H9 (cell line): ENCODE results near the gene NDUFB11. TPM values are rescaled to one million over a fixed set of nuclear protein-coding genes. Genes with fewer than 3 reads are reported as not detected.

Experiments used
- DNase-seq: peaks from one replicate; pipeline ENCODE4 v3.0.0-alpha.2; 2017
- H2AFZ ChIP-seq: one replicate; pipeline ENCODE4 v1.6.1; 2013; ENCODE audit warnings: mild to moderate bottlenecking, low read length, control low read depth, moderate library complexity
- H2AK5ac ChIP-seq: 2 replicates; pipeline ENCODE4 v1.6.1; 2013; ENCODE audit warnings: low read length, control low read depth, mixed read lengths; ENCODE audit not compliant: insufficient read length
- H2BK120ac ChIP-seq: one replicate; pipeline ENCODE4 v1.6.1; 2013; ENCODE audit warnings: low read depth, mild to moderate bottlenecking, low read length, control low read depth, inconsistent platforms; ENCODE audit not compliant: poor library complexity, severe bottlenecking
- H2BK12ac ChIP-seq: 2 replicates; pipeline ENCODE4 v1.6.1; 2013; ENCODE audit warnings: low read length, control low read depth, mixed read lengths, low read depth; ENCODE audit not compliant: insufficient read length
- H2BK15ac ChIP-seq: 2 replicates; pipeline ENCODE4 v1.6.1; 2013; ENCODE audit warnings: low read depth, low read length, control low read depth
- H2BK20ac ChIP-seq: one replicate; pipeline ENCODE4 v1.6.1; 2013; ENCODE audit warnings: low read depth, mild to moderate bottlenecking, low read length, control low read depth, inconsistent platforms; ENCODE audit not compliant: poor library complexity, severe bottlenecking
- H2BK5ac ChIP-seq: 2 replicates; pipeline ENCODE4 v1.6.1; 2013; ENCODE audit warnings: low read length, control low read depth, mixed read lengths; ENCODE audit not compliant: insufficient read length
- H3K14ac ChIP-seq: 2 replicates; pipeline ENCODE4 v1.6.1; 2013; ENCODE audit warnings: low read length, control low read depth; ENCODE audit not compliant: insufficient read depth
- H3K18ac ChIP-seq: 2 replicates; pipeline ENCODE4 v1.6.1; 2013; ENCODE audit warnings: low read depth, mild to moderate bottlenecking, mixed read lengths, low read length, control low read depth; ENCODE audit not compliant: insufficient read length
- H3K23ac ChIP-seq: 2 replicates; pipeline ENCODE4 v1.6.1; 2013; ENCODE audit warnings: low read length, control low read depth, mixed read lengths, low read depth; ENCODE audit not compliant: insufficient read length
- H3K23me2 ChIP-seq: 2 replicates; pipeline ENCODE4 v1.6.1; 2013; ENCODE audit warnings: low read depth, mild to moderate bottlenecking, mixed read lengths, low read length, control low read depth; ENCODE audit not compliant: insufficient read length, poor library complexity, severe bottlenecking
- H3K27ac ChIP-seq: 2 replicates; pipeline ENCODE4 v1.5.1; 2013; ENCODE audit warnings: low read length, control low read depth, mixed read lengths, low read depth; ENCODE audit not compliant: insufficient read length
- H3K27me3 ChIP-seq: 2 replicates; pipeline ENCODE4 v1.6.1; 2013; ENCODE audit warnings: low read length, control low read depth, inconsistent platforms; ENCODE audit not compliant: insufficient read depth
- H3K4ac ChIP-seq: 2 replicates; pipeline ENCODE4 v1.6.1; 2013; ENCODE audit warnings: low read depth, mild to moderate bottlenecking, control low read depth, inconsistent platforms, low read length, moderate library complexity
- H3K4me1 ChIP-seq: 2 replicates; pipeline ENCODE4 v1.6.1; 2013; ENCODE audit warnings: low read length, control low read depth, inconsistent platforms; ENCODE audit not compliant: insufficient read depth
- H3K4me2 ChIP-seq: 2 replicates; pipeline ENCODE4 v1.6.1; 2013; ENCODE audit warnings: low read length, control low read depth, mixed read lengths; ENCODE audit not compliant: insufficient read length, insufficient read depth
- H3K56ac ChIP-seq: 2 replicates; pipeline ENCODE4 v1.6.1; 2013; ENCODE audit warnings: low read depth, mild to moderate bottlenecking, mixed read lengths, low read length, control low read depth; ENCODE audit not compliant: insufficient read length
- H3K79me1 ChIP-seq: 2 replicates; pipeline ENCODE4 v1.6.1; 2013; ENCODE audit warnings: low read depth, mild to moderate bottlenecking, moderate library complexity, low read length, control low read depth, inconsistent platforms; ENCODE audit not compliant: insufficient read depth, poor library complexity, severe bottlenecking
- H3K79me2 ChIP-seq: 2 replicates; pipeline ENCODE4 v1.6.1; 2013; ENCODE audit warnings: low read length, control low read depth, inconsistent platforms; ENCODE audit not compliant: insufficient read depth
- H3K9ac ChIP-seq: 2 replicates; pipeline ENCODE4 v1.6.1; 2013; ENCODE audit warnings: low read length, control low read depth, mixed read lengths; ENCODE audit not compliant: insufficient read length; ENCODE audit errors: extremely low read depth
- H3K9me3 ChIP-seq: one replicate; pipeline ENCODE4 v1.6.1; 2013; ENCODE audit warnings: low read depth, low read length, inconsistent platforms; ENCODE audit not compliant: control insufficient read depth
- H3T11ph ChIP-seq: one replicate; pipeline ENCODE4 v1.6.1; 2013; ENCODE audit warnings: mild to moderate bottlenecking, low read length, control low read depth, inconsistent platforms
- H4K20me1 ChIP-seq: one replicate; pipeline ENCODE4 v1.6.1; 2013; ENCODE audit not compliant: control insufficient read depth, insufficient read length, insufficient read depth
- H4K5ac ChIP-seq: 2 replicates; pipeline ENCODE4 v1.6.1; 2013; ENCODE audit warnings: low read depth, mild to moderate bottlenecking, mixed read lengths, low read length, control low read depth; ENCODE audit not compliant: insufficient read length
- H4K8ac ChIP-seq: replicated peaks from 2 replicates; pipeline ENCODE4 v1.6.1; 2013; ENCODE audit warnings: low read length, control low read depth, mixed read lengths, low read depth; ENCODE audit not compliant: insufficient read length
- H4K91ac ChIP-seq: 2 replicates; pipeline ENCODE4 v1.6.1; 2013; ENCODE audit warnings: low read depth, mild to moderate bottlenecking, moderate library complexity, mixed read lengths, low read length, control low read depth; ENCODE audit not compliant: insufficient read length
- H3K27ac Mint-ChIP-seq, 3 experiments: 2 replicates in 2 of 3; 3 replicates in 1 of 3; pipeline ENCODE4 v1.8.0; 2020 to 2021; ENCODE audit warnings: mixed read lengths in 3 of 3, mild to moderate bottlenecking in 1 of 3, moderate library complexity in 1 of 3
- H3K27me3 Mint-ChIP-seq: 2 replicates; pipeline ENCODE4 v1.8.0; 2021; ENCODE audit warnings: low read depth, mild to moderate bottlenecking, moderate library complexity, mixed read lengths
- H3K36me3 Mint-ChIP-seq, 3 experiments: 2 replicates in 2 of 3; 3 replicates in 1 of 3; pipeline ENCODE4 v1.8.0; 2020 to 2021; ENCODE audit warnings: low read depth in 3 of 3, mixed read lengths in 3 of 3; ENCODE audit not compliant: insufficient read depth in 1 of 3
- H3K4me1 Mint-ChIP-seq, 2 experiments: 2 replicates each; pipeline ENCODE4 v1.8.0; 2020; ENCODE audit warnings: mixed read lengths in 2 of 2
- H3K4me3 Mint-ChIP-seq, 2 experiments: 2 replicates in 1 of 2; 3 replicates in 1 of 2; pipeline ENCODE4 v1.8.0; 2020 to 2021; ENCODE audit warnings: mild to moderate bottlenecking in 2 of 2, mixed read lengths in 2 of 2, moderate library complexity in 1 of 2
- H3K9me3 Mint-ChIP-seq, 2 experiments: 2 replicates in 1 of 2; 3 replicates in 1 of 2; pipeline ENCODE4 v1.8.0; 2020; ENCODE audit warnings: mild to moderate bottlenecking in 2 of 2, mixed read lengths in 2 of 2, moderate library complexity in 1 of 2
- CTCF ChIP-seq: fragments of 200-600 bp; sonication (generic); conservative IDR thresholded peaks from 3 replicates; pipeline ENCODE4 v1.8.0; 2021; ENCODE audit warnings: antibody characterized with exemption, mild to moderate bottlenecking
- WGBS: extraction: QIAGEN DNeasy Blood & Tissue Kit; methylation state at CpG from one replicate; pipeline ENCODE4 v1.1.7; 2013; ENCODE audit warnings: missing lambda C conversion rate, low lambda C conversion rate, mixed read lengths; ENCODE audit not compliant: insufficient read length; ENCODE audit errors: extremely low coverage; 5-methylcytosine and 5-hydroxymethylcytosine counted together
- total RNA-seq: library from RNA; stranded (reverse); gene quantifications from 2 replicates; pipeline ENCODE4 v1.2.1, GENCODE V29; 2021

The NDUFB11 gene
- total RNA-seq, 1 experiment from 2014 or later, result 100 TPM

GRCh38 chrX:47097018-47097417 lies 47.5 kb downstream of the NDUFB11 start:
- no peak overlapping the region for H2BK20ac ChIP-seq
- H4K5ac ChIP-seq, result no peak overlapping the region
- no peaks in the 10 kb centered on the region; the same call in 1 of the 2 replicates for H3K4me1 ChIP-seq
- H2BK12ac ChIP-seq, result no peak overlapping the region
- H2AK5ac ChIP-seq, result no peak overlapping the region
- H2BK15ac ChIP-seq, result no peak overlapping the region
- H3K36me3 Mint-ChIP-seq, result peaks cover 0 to 8% (median 2%) of the 10 kb centered on the region in 3 experiments; a peak in 4 of 7 replicates
- H3K27ac Mint-ChIP-seq, result no peak overlapping the region
- no peak overlapping the region for H3K9ac ChIP-seq
- no peaks in the 10 kb centered on the region for H3K23me2 ChIP-seq
- H4K20me1 ChIP-seq, result no peaks in the 10 kb centered on the region
- no peak overlapping the region for H4K8ac ChIP-seq
- H3K27me3 Mint-ChIP-seq, result peaks cover 1% of the 10 kb centered on the region; the same call in 1 of the 2 replicates
- no peak overlapping the region for H3K56ac ChIP-seq
- peaks cover 8% of the 10 kb centered on the region for H3K9me3 ChIP-seq
- no peak overlapping the region for H3K4me2 ChIP-seq
- no peaks in the 10 kb centered on the region; the same call in 1 of the 2 replicates for H3K79me2 ChIP-seq
- H3K4ac ChIP-seq, result no peak overlapping the region
- WGBS, result no CpG with 5 or more reads among the region's 4 CpGs
- H3K79me1 ChIP-seq, result no peaks in the 10 kb centered on the region
- H2BK120ac ChIP-seq, result no peak overlapping the region
- no peak overlapping the region for H3K14ac ChIP-seq
- no peak for DNase-seq
- H3K4me1 Mint-ChIP-seq, result peaks cover 5 to 8% of the 10 kb centered on the region in 2 experiments
- no peak overlapping the region for H3K23ac ChIP-seq
- peak overlapping the region; percentile 3 for H3K27ac ChIP-seq
- TF ChIP-seq CTCF, result no peak
- no peak overlapping the region for H2AFZ ChIP-seq
- H3K27me3 ChIP-seq, result no peaks in the 10 kb centered on the region
- H4K91ac ChIP-seq, result no peak overlapping the region
- H3K4me3 Mint-ChIP-seq, result no peak overlapping the region
- peaks cover 57 to 67% of the 10 kb centered on the region in 2 experiments for H3K9me3 Mint-ChIP-seq
- H3K18ac ChIP-seq, result no peak overlapping the region
- H2BK5ac ChIP-seq, result no peak overlapping the region
- no peak overlapping the region for H3T11ph ChIP-seq
